HepG2 (cell line): ENCODE measurements around the gene SEZ6L. TPM values are rescaled to one million over a fixed set of nuclear protein-coding genes. Genes with fewer than 3 reads are reported as not detected.

Source experiments
- ATAC-seq: fragments of 200-7000 bp; cut with Tn5 transposase; 3 replicates; pipeline ENCODE4 v1.9.1; 2020; ENCODE audit warnings: mild to moderate bottlenecking, moderate library complexity
- BruUV-seq: library from RNA; stranded (reverse); fragments of 400-500 nt; replicated peaks from 2 replicates; lab custom pipeline; 2021; lab: Mats Ljungman, UMichigan
- CTCF ChIA-PET: fragments of 300-600 bp; formaldehyde crosslinking; extraction: SDS; loops from one replicate; lab custom pipeline; 2021; ENCODE audit warnings: low total read pairs, inconsistent platforms, low intra/inter-chr PET ratio; lab: Yijun Ruan, JAX
- POLR2A ChIA-PET: fragments of 350-600 bp; sonication (Branson Sonifier 250); formaldehyde crosslinking; loops from one replicate; lab custom pipeline; 2020; ENCODE audit warnings: antibody characterized with exemption, inconsistent platforms; lab: Yijun Ruan, JAX
- DNase-seq: peaks from one replicate; pipeline ENCODE4 v3.0.0-alpha.2; 2015; ENCODE audit warnings: low spot score
- FAIRE-seq: peaks from 3 replicates; lab custom pipeline; 2011; peaks lifted over from hg19 to GRCh38; lab: Jason Lieb, UNC
- H2AFZ ChIP-seq: one replicate; pipeline ENCODE4 v1.6.1; 2011; ENCODE audit warnings: low read length, inconsistent platforms
- H3K27ac ChIP-seq: fragments of 300-600 bp; 3 replicates; pipeline ENCODE4 v1.8.0; 2011; ENCODE audit warnings: mixed run types, mild to moderate bottlenecking, mixed read lengths, low read length, inconsistent platforms; ENCODE audit not compliant: insufficient read depth; ENCODE audit errors: extremely low read length
- H3K27me3 ChIP-seq, 2 experiments: fragments of 200-600 bp in 1 of 2; 2 replicates in 1 of 2; 3 replicates in 1 of 2; pipeline versions ENCODE4 v1.6.0 to v1.8.0; 2011; ENCODE audit warnings: low read length in 2 of 2, mild to moderate bottlenecking in 2 of 2, moderate library complexity in 2 of 2, inconsistent platforms in 1 of 2; ENCODE audit not compliant: insufficient read depth in 2 of 2, control insufficient read depth in 1 of 2
- H3K36me3 ChIP-seq, 2 experiments: fragments of 200-600 bp in 1 of 2; replicated peaks in 1 of 2; 2 replicates in 1 of 2; 3 replicates in 1 of 2; pipeline versions ENCODE4 v1.5.1 to v1.8.0; 2011; ENCODE audit warnings: low read length in 2 of 2, inconsistent platforms in 1 of 2; ENCODE audit not compliant: insufficient read depth in 2 of 2, control insufficient read depth in 1 of 2
- H3K4me1 ChIP-seq: 2 replicates; pipeline ENCODE4 v1.5.1; 2012; ENCODE audit warnings: low read length, inconsistent platforms; ENCODE audit not compliant: insufficient read depth
- H3K4me2 ChIP-seq: 2 replicates; pipeline ENCODE4 v1.6.0; 2011; ENCODE audit warnings: low read depth, low read length, inconsistent platforms
- H3K4me3 ChIP-seq, 3 experiments: fragments of 200-600 bp in 1 of 3; sonication (generic), shearing (Covaris generic) in 1 of 3; replicated peaks in 1 of 3; 2 replicates each; pipeline ENCODE4 v1.5.1; 2011 to 2016; ENCODE audit warnings: low read length in 3 of 3, inconsistent platforms in 2 of 3, low read depth in 2 of 3, mild to moderate bottlenecking in 2 of 3, control low read depth in 1 of 3, mixed read lengths in 1 of 3; ENCODE audit not compliant: insufficient read depth in 1 of 3
- H3K79me2 ChIP-seq: one replicate; pipeline ENCODE4 v1.6.1; 2011; ENCODE audit warnings: low read length, inconsistent platforms; ENCODE audit not compliant: insufficient read depth
- H3K9ac ChIP-seq: 2 replicates; pipeline ENCODE4 v1.6.0; 2011; ENCODE audit warnings: mild to moderate bottlenecking, low read depth, low read length, inconsistent platforms; ENCODE audit not compliant: insufficient read depth
- H3K9me3 ChIP-seq: 2 replicates; pipeline ENCODE4 v1.5.1; 2012; ENCODE audit warnings: mild to moderate bottlenecking, low read length
- H4K20me1 ChIP-seq: 2 replicates; pipeline ENCODE4 v1.6.0; 2011; ENCODE audit warnings: inconsistent platforms, mild to moderate bottlenecking, low read length, moderate library complexity; ENCODE audit not compliant: insufficient read depth
- CHD4 ChIP-seq: fragments of 200-600 bp; sonication (generic); IDR thresholded peaks from 2 replicates; pipeline ENCODE4 v1.7.0; 2017; ENCODE audit warnings: mild to moderate bottlenecking, low read length, borderline replicate concordance
- DRAP1 ChIP-seq: IDR thresholded peaks from 2 replicates; pipeline ENCODE4 v1.6.1; 2016; ENCODE audit warnings: missing genetic modification reagents, missing compliant biosample characterization
- GATAD1 ChIP-seq: IDR thresholded peaks from 2 replicates; pipeline ENCODE4 v1.6.1; 2016; ENCODE audit warnings: missing genetic modification reagents, missing compliant biosample characterization
- GTF3A ChIP-seq: sonication (generic); formaldehyde crosslinking; conservative IDR thresholded peaks from 2 replicates; pipeline ENCODE4 v1.4.0; 2020; ENCODE audit warnings: mild to moderate bottlenecking, missing genetic modification reagents
- MAF1 ChIP-seq: sonication (generic); formaldehyde crosslinking; IDR thresholded peaks from 2 replicates; pipeline ENCODE4 v1.5.0; 2020; ENCODE audit warnings: missing genetic modification reagents, borderline replicate concordance
- MAZ ChIP-seq, 2 experiments: sonication (generic) in 1 of 2; formaldehyde crosslinking in 1 of 2; IDR thresholded peaks; 2 replicates each; pipeline versions ENCODE4 v1.5.0 to v1.6.1; 2012 to 2020; ENCODE audit warnings: low read depth in 2 of 2, mild to moderate bottlenecking in 2 of 2, borderline replicate concordance in 1 of 2, improper control_type of control experiment in 1 of 2, low read length in 1 of 2, missing genetic modification reagents in 1 of 2, moderate library complexity in 1 of 2
- MBNL3 ChIP-seq: fragments of 250-450 bp; sonication (Bioruptor Pico); conservative IDR thresholded peaks from 2 replicates; pipeline ENCODE4 v1.8.0; 2022; ENCODE audit warnings: mild to moderate bottlenecking, inconsistent platforms
- MYPOP ChIP-seq: sonication (generic); formaldehyde crosslinking; IDR thresholded peaks from 2 replicates; pipeline ENCODE4 v1.8.1; 2023; ENCODE audit warnings: mild to moderate bottlenecking, moderate library complexity, missing genetic modification reagents
- NFATC3 ChIP-seq: sonication (generic); formaldehyde crosslinking; IDR thresholded peaks from 2 replicates; pipeline ENCODE4 v1.5.1; 2020; ENCODE audit warnings: mild to moderate bottlenecking, missing genetic modification reagents
- SIX1 ChIP-seq: sonication (generic); formaldehyde crosslinking; IDR thresholded peaks from 2 replicates; pipeline ENCODE4 v1.4.0; 2020; ENCODE audit warnings: missing genetic modification reagents, borderline replicate concordance
- ZNF143 ChIP-seq: sonication (generic); formaldehyde crosslinking; IDR thresholded peaks from 2 replicates; pipeline ENCODE4 v1.4.0; 2020; ENCODE audit warnings: missing genetic modification reagents
- ZNF589 ChIP-seq: sonication (generic); formaldehyde crosslinking; conservative IDR thresholded peaks from 2 replicates; pipeline ENCODE4 v1.8.0; 2022; ENCODE audit warnings: mild to moderate bottlenecking, moderate library complexity, missing genetic modification reagents
- ZNF737 ChIP-seq: sonication (generic); formaldehyde crosslinking; IDR thresholded peaks from 2 replicates; pipeline ENCODE4 v1.5.0; 2020; ENCODE audit warnings: missing genetic modification reagents, mild to moderate bottlenecking, borderline replicate concordance
- WGBS: methylation state at CpG from one replicate; pipeline ENCODE4 v1.1.6; 2017; ENCODE audit warnings: low lambda C conversion rate; 5-methylcytosine and 5-hydroxymethylcytosine counted together
- in situ Hi-C: cut with HindIII; loops from 2 replicates; pipeline ENCODE4 v1.10.0; 2017; ENCODE audit warnings: low pct_unique_long_range_greater_than_20kb; ENCODE audit not compliant: extremely low pct_ligation_motif_present
- intact Hi-C: fragments of 100-400 bp; cut with micrococcal nuclease; formaldehyde crosslinking; loops from one replicate; pipeline ENCODE4 v1.10.0; 2022; ENCODE audit not compliant: unreplicated experiment
- polyA plus RNA-seq, 8 experiments: library from polyadenylated mRNA; depleted of rRNA in 3 of 8; stranded (reverse) in 7 of 8; unstranded in 1 of 8; fragments of >200 nt; fragmentation: Illumina TruSeq in 4 of 8; extraction: Trizol in 4 of 8; gene quantifications; 2 replicates each; pipeline versions ENCODE4 v1.2.1 to v1.2.3, GENCODE V29; 2011 to 2016; ENCODE audit warnings: low read depth in 4 of 8, missing spikeins in 1 of 8, mixed read lengths in 1 of 8; ENCODE audit not compliant: insufficient read depth in 1 of 8
- total RNA-seq, 5 experiments: library from RNA; depleted of rRNA; stranded (reverse); fragments of >200 nt; fragmentation: Illumina TruSeq; extraction: Trizol; gene quantifications; 2 replicates each; pipeline ENCODE4 v1.2.3, GENCODE V29; 2016; ENCODE audit warnings: low read depth in 1 of 5

SEZ6L gene
- total and polyA plus RNA-seq, 2 of the 13 experiments (the other 11 are each of a cell fraction or from before 2014, with no cell fraction given): not detected

- in situ Hi-C loops (no loop called here), intact Hi-C loops (loop anchor here (10.0 kb wide), 1 partner anchor 247 kb away; no protein-coding TSS in a partner anchor)
- no peak overlapping the region for H3K4me2 ChIP-seq
- ChIA-PET POLR2A (no interaction called here), CTCF (no interaction called here)
- H3K4me1 ChIP-seq: no peaks in the 10 kb centered on the region
- H3K27me3 ChIP-seq: no peaks in the 10 kb centered on the region; a peak in 2 of 5 replicates
- 19% methylated on average over 6 of the region's 10 CpGs for WGBS
- no peak overlapping the region for H2AFZ ChIP-seq
- H4K20me1 ChIP-seq: 0 out of 2 replicates have a peak, but pooled peaks cover 2% of the 10 kb centered on the region
- TF ChIP-seq MAF1 (CRISPR knock-in tag) (no peak), ZNF143 (CRISPR knock-in tag) (no peak), MBNL3 (CRISPR knock-in tag) (no peak), GATAD1 (CRISPR knock-in tag) (no peak), MYPOP (CRISPR knock-in tag) (no peak), NFATC3 (CRISPR knock-in tag) (no peak), DRAP1 (no peak), GTF3A (no peak), ZNF589 (CRISPR knock-in tag) (no peak), MAZ (IDR thresholded peaks at IDR 0.05; ENCODE audit: borderline replicate concordance, low read depth, low read length) (no peak), MAZ (CRISPR knock-in tag; IDR thresholded peaks at IDR 0.05; ENCODE audit: low read depth) (no peak), ZNF737 (no peak), SIX1 (no peak), CHD4 (no peak)
- FAIRE-seq: no peak
- H3K27ac ChIP-seq: no peak overlapping the region
- no peak for DNase-seq
- H3K4me3 ChIP-seq: no peak overlapping the region
- no peaks in the 10 kb centered on the region for H3K9me3 ChIP-seq
- H3K36me3 ChIP-seq: no peaks in the 10 kb centered on the region
- H3K9ac ChIP-seq: no peak overlapping the region
- ATAC-seq: no peak
- BruUV-seq: no TSS peak
- no peaks in the 10 kb centered on the region for H3K79me2 ChIP-seq
These were observed 37.6 kb upstream of the SEZ6L start for GRCh38 chr22:26131589-26132154.
